Spleen (tissue), 11 donors: Measurements from ENCODE around the gene ALDOA. TPM values are rescaled to one million over a fixed set of nuclear protein-coding genes. Genes with fewer than 3 reads are reported as not detected.

Experiments used
- DNase-seq: peaks from one replicate; pipeline ENCODE4 v3.0.0-alpha.2; 2020
- H3K27ac ChIP-seq, 8 donors: fragments of 200-600 bp; sonication (generic) in 7 of 8; 1 replicate in 4 of 8; 2 replicates in 4 of 8; pipeline versions ENCODE4 v1.5.0 to v1.8.0; 2016 to 2021; ENCODE audit warnings: inconsistent platforms in 4 of 8, mild to moderate bottlenecking in 4 of 8, moderate library complexity in 1 of 8
- H3K27me3 ChIP-seq, 7 donors: fragments of 200-600 bp; sonication (generic) in 6 of 7; replicated peaks in 1 of 7; 1 replicate in 4 of 7; 2 replicates in 3 of 7; pipeline versions ENCODE4 v1.5.0 to v1.8.0; 2016 to 2021; ENCODE audit warnings: inconsistent platforms in 3 of 7, mild to moderate bottlenecking in 1 of 7
- H3K36me3 ChIP-seq, 6 donors: fragments of 200-600 bp; sonication (generic) in 5 of 6; 1 replicate in 4 of 6; 2 replicates in 2 of 6; pipeline versions ENCODE4 v1.5.0 to v1.8.0; 2016 to 2021; ENCODE audit warnings: inconsistent platforms in 2 of 6
- H3K4me1 ChIP-seq, 6 donors: fragments of 200-600 bp; sonication (generic) in 5 of 6; 1 replicate in 3 of 6; 2 replicates in 3 of 6; pipeline versions ENCODE4 v1.5.0 to v1.8.0; 2016 to 2021; ENCODE audit warnings: inconsistent platforms in 3 of 6
- H3K4me3 ChIP-seq, 8 donors: fragments of 200-600 bp; sonication (generic) in 7 of 8; 1 replicate in 4 of 8; 2 replicates in 4 of 8; pipeline versions ENCODE4 v1.5.0 to v1.8.0; 2016 to 2021; ENCODE audit warnings: inconsistent platforms in 4 of 8, mild to moderate bottlenecking in 4 of 8, moderate library complexity in 2 of 8
- H3K9me3 ChIP-seq, 8 donors: fragments of 200-600 bp; sonication (generic) in 7 of 8; 1 replicate in 4 of 8; 2 replicates in 4 of 8; pipeline versions ENCODE4 v1.5.0 to v1.8.0; 2016 to 2021; ENCODE audit warnings: inconsistent platforms in 4 of 8
- CTCF ChIP-seq, 11 experiments: fragments of 200-600 bp in 7 of 11; fragments of 450-650 bp in 4 of 11; sonication (generic) in 4 of 11; IDR thresholded peaks in 8 of 11; conservative IDR thresholded peaks in 3 of 11; 1 replicate in 7 of 11; 2 replicates in 4 of 11; pipeline versions ENCODE4 v1.4.0 to v1.8.0; 2016 to 2021; ENCODE audit warnings: antibody characterized with exemption in 11 of 11, inconsistent platforms in 4 of 11, mild to moderate bottlenecking in 1 of 11
- POLR2A ChIP-seq, 3 donors: fragments of 450-650 bp; IDR thresholded peaks; one replicate each; pipeline ENCODE4 v1.5.1; 2017; ENCODE audit warnings: antibody characterized with exemption in 3 of 3, mild to moderate bottlenecking in 1 of 3
- POLR2AphosphoS5 ChIP-seq, 3 donors: sonication (generic); formaldehyde crosslinking; IDR thresholded peaks; one replicate each; pipeline ENCODE4 v1.5.1; 2017; ENCODE audit warnings: antibody characterized with exemption in 3 of 3
- WGBS, 5 donors: extraction: QIAGEN DNeasy Blood & Tissue Kit in 3 of 5; methylation state at CpG; one replicate each; pipeline versions ENCODE4 v1.1.5 to v1.1.7; 2013 to 2018; 5-methylcytosine and 5-hydroxymethylcytosine counted together
- intact Hi-C: fragments of 100-400 bp; cut with DNase I; formaldehyde crosslinking; loops from one replicate; pipeline ENCODE4 v1.15.0; 2023; ENCODE audit warnings: low total_unique reads
- polyA plus RNA-seq, 3 donors: library from polyadenylated mRNA; stranded (reverse); fragments of 200-250 nt; gene quantifications; one replicate each; pipeline ENCODE4 v1.2.1, GENCODE V29; 2013
- total RNA-seq, 7 donors: library from RNA; depleted of rRNA in 3 of 7; stranded (reverse); fragments of >200 nt in 3 of 7; fragmentation: NEBNext Ultra II Directional in 4 of 7; extraction: Animal tissue kit (Norgen Biotek cat#: 25700) in 4 of 7; gene quantifications; one replicate each; pipeline versions ENCODE4 v1.1.0 to v1.2.1, GENCODE V29; 2016 to 2021
- donor health status: healthy with polysubstance abuse.
- donor health status: DM: no; HTN: no; CAD: no; lungs with moderate emphysema.
- donor health status: DM: no; HTN: no; CAD: no.
- donor health status: Bipolar disorder and iron deficiency.
- donor health status: healthy.
- donor health status: DM: no; HTN: no; CAD: no.
- donor health status: DM: yes; HTN: yes; CAD: no.

Gene ALDOA
- total and polyA plus RNA-seq, 10 donors, result 424 to 880 (median 598) TPM

DNA sequence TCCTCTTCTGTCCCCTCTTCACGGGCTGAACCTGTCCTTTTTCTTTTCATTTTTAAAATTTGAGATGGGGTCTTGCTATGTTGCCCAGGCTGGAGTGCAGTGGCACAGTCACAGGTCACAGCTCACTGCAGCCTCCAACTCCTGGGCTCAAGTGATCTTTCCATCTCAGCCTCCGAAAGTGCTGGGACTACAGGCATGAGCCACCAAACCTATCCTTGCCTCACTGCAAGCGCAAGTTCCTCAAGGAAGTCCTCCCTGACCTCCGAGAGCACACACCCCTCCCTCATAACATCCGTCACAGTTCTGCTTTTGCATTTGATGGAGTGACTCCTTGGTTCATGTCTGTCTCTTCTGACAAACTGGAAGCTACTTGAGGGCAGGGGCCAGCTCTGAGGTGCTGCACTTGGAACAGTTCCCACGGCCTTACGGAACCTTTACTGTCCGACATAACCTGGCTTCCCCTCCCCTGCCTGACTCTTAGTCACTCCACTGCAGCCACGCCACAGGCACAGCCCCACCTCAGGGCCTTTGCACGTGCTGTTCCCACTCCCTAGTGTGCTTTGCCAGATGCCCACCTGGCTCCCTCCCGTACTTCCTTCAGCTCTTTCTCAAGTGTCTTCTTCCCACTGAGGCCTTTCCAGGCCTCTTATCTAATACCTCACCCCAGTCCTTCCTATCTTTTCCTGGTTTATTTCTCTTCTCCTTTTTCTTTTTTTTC is 21.8 kb downstream of the ALDOA start:
- Histone ChIP-seq H3K4me1 (peaks cover 9 to 74% (median 32%) of the 10 kb centered on the region in 6 donors), H3K27ac (peak overlapping the region in 7 of 8 donors; percentile 36 to 85 (median 70)), H3K36me3 (peaks cover 6 to 47% (median 38%) of the 10 kb centered on the region in 6 donors), H3K9me3 (no peaks in the 10 kb centered on the region), H3K4me3 (peak overlapping the region in 1 of 8 donors; percentile 19), H3K27me3 (no peaks in the 10 kb centered on the region)
- TF ChIP-seq CTCF (IDR thresholded peaks at IDR 0.05 in 8 of 11, conservative IDR thresholded peaks at IDR 0.05 in 3 of 11), result no peak
- peak in 2 of 3 donors; percentile 25 to 69 for TF ChIP-seq POLR2AphosphoS5 (IDR thresholded peaks at IDR 0.05)
- TF ChIP-seq POLR2A (IDR thresholded peaks at IDR 0.05), result no peak
- intact Hi-C loops, result no loop called here
- 66 to 91% (median 79%) methylated on average over 11 of the region's 11 CpGs for WGBS, 5 donors
- DNase-seq, result peak; percentile 79

- peak overlapping the region in 2 of 8 donors; percentile 77 to 85 for H3K27ac ChIP-seq
Observed at GRCh38 chr16:30088237-30088831, 22.8 kb downstream of the ALDOA start.

GRCh38 chr16:30088832-30089624 is 23.5 kb downstream of the ALDOA start:
- Histone ChIP-seq H3K4me1 (peaks cover 25 to 91% (median 49%) of the 10 kb centered on the region in 6 donors), H3K9me3 (no peaks in the 10 kb centered on the region), H3K27me3 (no peaks in the 10 kb centered on the region), H3K27ac (peak overlapping the region in 2 of 8 donors; percentile 97 to 98), H3K4me3 (no peak overlapping the region), H3K36me3 (peaks cover 0 to 43% (median 27%) of the 10 kb centered on the region in 6 donors)
- intact Hi-C loops, result no loop called here
- peak in 1 of 3 donors; percentile 45 for TF ChIP-seq POLR2AphosphoS5 (IDR thresholded peaks at IDR 0.05)
- TF ChIP-seq CTCF (IDR thresholded peaks at IDR 0.05 in 8 of 11, conservative IDR thresholded peaks at IDR 0.05 in 3 of 11), result no peak
- 84 to 92% (median 89%) methylated on average over 17 to 22 of the region's 22 CpGs for WGBS, 5 donors
- no peak for DNase-seq

More at GRCh38 chr16:30088237-30088831, 22.8 kb downstream of the ALDOA start:
- H3K4me1 ChIP-seq, result peaks cover 19 to 84% (median 42%) of the 10 kb centered on the region in 6 donors
- intact Hi-C loops, result no loop called here
- no peak for TF ChIP-seq POLR2A (IDR thresholded peaks at IDR 0.05)
- no peak for TF ChIP-seq CTCF (IDR thresholded peaks at IDR 0.05 in 8 of 11, conservative IDR thresholded peaks at IDR 0.05 in 3 of 11)
- TF ChIP-seq POLR2AphosphoS5 (IDR thresholded peaks at IDR 0.05), result no peak
- H3K9me3 ChIP-seq, result no peaks in the 10 kb centered on the region
- peaks cover 6 to 43% (median 30%) of the 10 kb centered on the region in 6 donors for H3K36me3 ChIP-seq
- WGBS, 5 donors, result 74 to 92% (median 88%) methylated on average over 7 to 10 of the region's 10 CpGs
- H3K27me3 ChIP-seq, result no peaks in the 10 kb centered on the region
- H3K4me3 ChIP-seq, result no peak overlapping the region
- no peak for DNase-seq
